Peyer's patch (tissue), 4 donors: ENCODE measurements around the gene ITPR1.

Experiments used
- POLR2A ChIP-seq, 2 donors: fragments of 450-650 bp; IDR thresholded peaks; one replicate each; pipeline ENCODE4 v1.5.1; 2017; ENCODE audit warnings: antibody characterized with exemption in 2 of 2, mild to moderate bottlenecking in 2 of 2, moderate library complexity in 2 of 2
- TF ChIP-seq, protein P1 (sequence below), 6 experiments: fragments of 450-650 bp in 4 of 6; fragments of 200-600 bp in 2 of 6; sonication (generic) in 1 of 6; IDR thresholded peaks; one replicate each; pipeline ENCODE4 v1.5.1; 2017 to 2019; ENCODE audit warnings: antibody characterized with exemption in 6 of 6, mild to moderate bottlenecking in 3 of 6, moderate library complexity in 1 of 6

DNA sequence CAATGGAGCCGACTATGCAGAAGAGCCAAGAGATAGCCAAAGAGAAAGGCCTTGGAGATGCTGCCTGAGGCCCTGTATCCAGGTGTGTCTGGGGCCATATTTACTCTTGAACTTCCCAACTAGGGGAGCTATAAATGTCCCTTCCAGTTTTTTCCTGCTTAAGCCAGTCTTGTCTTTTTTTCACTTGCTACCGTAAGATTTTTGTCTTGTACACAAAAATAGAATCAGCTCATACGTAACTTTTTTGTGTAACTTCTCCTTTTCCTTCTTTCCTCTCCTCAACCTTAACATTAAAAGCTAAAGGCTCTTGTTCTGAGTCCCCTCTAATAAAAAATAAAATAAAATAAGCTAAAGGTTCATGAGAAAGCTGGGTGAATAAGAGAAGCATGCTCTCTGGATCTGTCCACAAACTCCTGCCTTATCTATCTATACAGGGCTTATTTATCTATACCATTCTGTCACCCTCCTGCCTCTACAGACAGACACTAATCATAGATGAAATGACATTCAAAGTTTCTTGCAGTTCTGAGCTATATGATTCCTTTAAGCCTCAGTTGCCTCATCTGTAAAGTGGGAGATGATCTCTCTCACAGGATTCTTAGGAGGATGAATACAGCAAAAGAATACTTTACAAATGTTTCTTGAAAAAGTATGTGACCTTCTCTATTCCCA is 30.6 kb upstream of the ITPR1 start:
- TF ChIP-seq POLR2A (IDR thresholded peaks at IDR 0.05), result no peak
- TF ChIP-seq, protein P1, sequence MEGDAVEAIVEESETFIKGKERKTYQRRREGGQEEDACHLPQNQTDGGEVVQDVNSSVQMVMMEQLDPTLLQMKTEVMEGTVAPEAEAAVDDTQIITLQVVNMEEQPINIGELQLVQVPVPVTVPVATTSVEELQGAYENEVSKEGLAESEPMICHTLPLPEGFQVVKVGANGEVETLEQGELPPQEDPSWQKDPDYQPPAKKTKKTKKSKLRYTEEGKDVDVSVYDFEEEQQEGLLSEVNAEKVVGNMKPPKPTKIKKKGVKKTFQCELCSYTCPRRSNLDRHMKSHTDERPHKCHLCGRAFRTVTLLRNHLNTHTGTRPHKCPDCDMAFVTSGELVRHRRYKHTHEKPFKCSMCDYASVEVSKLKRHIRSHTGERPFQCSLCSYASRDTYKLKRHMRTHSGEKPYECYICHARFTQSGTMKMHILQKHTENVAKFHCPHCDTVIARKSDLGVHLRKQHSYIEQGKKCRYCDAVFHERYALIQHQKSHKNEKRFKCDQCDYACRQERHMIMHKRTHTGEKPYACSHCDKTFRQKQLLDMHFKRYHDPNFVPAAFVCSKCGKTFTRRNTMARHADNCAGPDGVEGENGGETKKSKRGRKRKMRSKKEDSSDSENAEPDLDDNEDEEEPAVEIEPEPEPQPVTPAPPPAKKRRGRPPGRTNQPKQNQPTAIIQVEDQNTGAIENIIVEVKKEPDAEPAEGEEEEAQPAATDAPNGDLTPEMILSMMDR (IDR thresholded peaks at IDR 0.05), result no peak
